Muscle layer of duodenum (tissue), 2 donors: ENCODE measurements around the gene LAMP1.
A peak's percentile ranks its signal among the peaks of the same experiment; 100 is the strongest.
"Not testable (repeated sequence)": the region's sequence is repeated elsewhere in the genome, so short reads cannot be mapped to it uniquely, and the experiment has no call there.

ENCODE experiments used
- H3K27ac ChIP-seq: one replicate; pipeline ENCODE4 v1.7.0; 2013; ENCODE audit warnings: mild to moderate bottlenecking, low read length
- H3K27me3 ChIP-seq: one replicate; pipeline ENCODE4 v1.7.0; 2013; ENCODE audit warnings: low read depth, mild to moderate bottlenecking, control low read depth, low read length
- H3K36me3 ChIP-seq, 2 donors: one replicate each; pipeline ENCODE4 v1.7.0; 2013; ENCODE audit warnings: low read length in 2 of 2, control low read depth in 1 of 2, mild to moderate bottlenecking in 1 of 2; ENCODE audit not compliant: insufficient read depth in 2 of 2, control insufficient read depth in 1 of 2
- H3K4me1 ChIP-seq, 2 donors: one replicate each; pipeline ENCODE4 v1.7.0; 2013; ENCODE audit warnings: low read length in 2 of 2, mild to moderate bottlenecking in 2 of 2, control low read depth in 1 of 2, moderate library complexity in 1 of 2; ENCODE audit not compliant: insufficient read depth in 2 of 2, control insufficient read depth in 1 of 2
- H3K4me3 ChIP-seq, 2 donors: one replicate each; pipeline ENCODE4 v1.7.0; 2013; ENCODE audit warnings: low read length in 2 of 2, low read depth in 1 of 2, mild to moderate bottlenecking in 1 of 2
- H3K9me3 ChIP-seq, 2 donors: one replicate each; pipeline ENCODE4 v1.7.0; 2013; ENCODE audit warnings: low read length in 2 of 2, control low read depth in 1 of 2, mild to moderate bottlenecking in 1 of 2; ENCODE audit not compliant: control insufficient read depth in 1 of 2
- donor health status: healthy.

LAMP1 gene

DNA sequence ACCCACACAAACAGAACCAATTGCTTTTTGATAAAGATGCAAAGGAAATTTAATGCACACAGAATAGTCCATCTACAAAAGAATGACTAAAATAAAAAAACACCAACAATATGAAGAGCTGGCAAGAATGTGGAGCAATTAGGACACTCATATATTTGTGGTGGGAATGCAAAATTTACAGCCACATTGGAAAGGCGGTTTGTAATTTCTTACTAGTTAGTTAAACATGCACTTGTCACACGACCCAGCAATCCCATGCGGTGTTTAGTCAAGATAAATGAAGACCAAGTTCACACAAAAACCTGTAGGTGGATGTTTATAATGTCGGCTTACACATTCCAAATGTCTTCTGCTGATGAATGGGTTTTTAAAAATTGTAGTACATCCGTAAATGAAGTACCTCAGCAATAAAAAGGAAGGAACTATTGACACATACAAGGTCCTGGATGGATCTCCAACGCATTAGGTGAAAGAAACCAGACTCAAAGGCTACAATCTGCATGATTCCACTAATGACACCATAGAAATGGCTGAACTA lies 61.7 kb downstream of the LAMP1 start:
- Histone ChIP-seq H3K4me1 (no peaks in the 10 kb centered on the region), H3K27me3 (no peaks in the 10 kb centered on the region), H3K9me3 (no peaks in the 10 kb centered on the region), H3K4me3 (no peak overlapping the region), H3K36me3 (no peaks in the 10 kb centered on the region), H3K27ac (no peak overlapping the region)

DNA sequence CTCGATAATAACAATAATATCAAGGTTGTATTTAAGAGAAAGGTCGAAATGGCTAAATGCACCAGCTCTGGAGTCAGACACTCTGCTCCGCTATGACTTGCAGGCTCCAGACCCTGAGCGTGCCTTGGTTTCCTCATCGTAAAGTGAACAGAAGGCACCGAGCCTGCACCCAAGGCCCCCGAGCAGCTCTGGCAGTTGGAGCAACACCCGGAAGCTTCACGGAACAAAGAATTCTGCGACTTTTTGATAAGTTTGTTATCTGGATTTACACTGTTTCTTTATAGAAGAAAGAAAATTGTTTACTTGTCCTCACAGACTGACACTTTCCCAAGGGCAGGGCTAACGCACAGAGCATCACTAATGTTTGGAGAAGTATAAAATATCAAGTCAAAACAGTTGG lies 62.5 kb downstream of the LAMP1 start:
- Histone ChIP-seq H3K4me1 (no peaks in the 10 kb centered on the region), H3K4me3 (no peak overlapping the region), H3K36me3 (no peaks in the 10 kb centered on the region), H3K27ac (no peak overlapping the region), H3K9me3 (no peaks in the 10 kb centered on the region), H3K27me3 (no peaks in the 10 kb centered on the region)

DNA sequence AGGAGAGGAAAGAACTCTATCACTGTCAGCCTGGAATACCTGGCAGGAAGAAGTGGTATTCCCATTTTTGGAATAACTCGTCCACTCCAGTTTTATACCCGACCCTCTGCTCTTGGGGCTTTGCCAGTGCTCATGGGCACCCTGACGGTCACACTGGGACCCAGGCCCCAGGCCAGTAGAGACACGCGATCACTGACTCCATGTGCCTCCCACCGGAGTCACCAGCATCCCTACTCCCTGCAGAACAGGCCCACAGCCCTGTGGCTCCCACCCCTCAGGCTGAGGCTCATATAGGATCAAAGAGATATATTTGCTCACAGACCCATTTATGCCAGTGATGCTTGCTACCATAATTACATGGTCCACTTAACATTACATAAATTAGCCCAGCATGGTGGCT lies 63.4 kb downstream of the LAMP1 start:
- H3K27ac ChIP-seq, result no peak overlapping the region
- H3K27me3 ChIP-seq, result no peaks in the 10 kb centered on the region
- no peaks in the 10 kb centered on the region for H3K4me1 ChIP-seq

DNA sequence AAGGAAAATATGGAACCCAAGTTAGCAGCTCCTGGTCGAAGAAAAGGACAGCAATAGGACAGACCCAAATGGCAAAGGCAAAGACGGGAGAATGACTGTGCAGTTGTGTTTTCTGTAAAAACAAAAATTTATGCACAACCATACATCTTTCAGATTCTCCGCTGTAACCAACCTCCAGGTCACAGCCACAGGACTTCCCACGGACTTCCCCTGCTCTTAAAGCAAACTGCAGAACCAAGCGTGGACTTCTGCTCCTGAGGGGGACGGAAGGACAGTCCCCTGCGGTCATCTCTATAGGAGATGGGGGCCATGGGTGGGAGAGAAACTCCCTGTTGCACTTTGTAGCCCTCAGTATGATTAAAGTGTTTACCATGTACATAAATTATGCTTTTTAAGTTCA lies 64.4 kb downstream of the LAMP1 start:
- Histone ChIP-seq H3K27me3 (no peaks in the 10 kb centered on the region), H3K4me3 (no peak overlapping the region), H3K9me3 (no peaks in the 10 kb centered on the region), H3K4me1 (no peaks in the 10 kb centered on the region), H3K36me3 (no peaks in the 10 kb centered on the region), H3K27ac (no peak overlapping the region)

More for the DNA sequence above, 63.4 kb downstream of the LAMP1 start:
- H3K36me3 ChIP-seq, result no peaks in the 10 kb centered on the region
- H3K4me3 ChIP-seq, result no peak overlapping the region
- H3K9me3 ChIP-seq, result no peaks in the 10 kb centered on the region

DNA sequence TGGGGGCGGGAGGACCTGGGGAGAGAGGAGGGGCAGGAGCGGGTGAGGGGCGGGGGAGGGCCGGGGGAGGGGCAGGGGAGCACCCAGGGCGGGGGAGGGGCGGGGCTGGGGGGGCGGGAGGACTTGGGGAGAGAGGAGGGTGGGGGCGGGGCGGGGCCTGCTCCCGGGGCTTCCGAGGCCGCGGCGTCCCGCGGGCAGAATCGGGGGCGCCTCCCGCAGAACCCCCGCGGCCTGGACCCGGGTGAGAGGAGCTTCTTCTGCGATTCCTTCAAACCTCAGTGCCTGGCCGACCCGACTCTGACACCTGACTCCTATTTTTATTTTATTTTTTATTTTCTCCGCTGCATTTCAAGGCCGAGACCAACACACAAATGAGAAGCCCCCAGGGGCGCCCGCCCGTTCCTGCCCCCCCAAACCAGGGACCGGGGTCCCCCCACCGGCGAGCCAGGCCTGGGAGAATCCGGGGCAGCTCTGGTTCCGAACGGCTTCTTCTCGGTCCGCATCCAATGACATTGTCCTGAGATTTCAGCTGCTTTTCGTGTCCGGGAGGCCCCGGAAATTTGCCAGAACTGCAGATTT lies 67.4 kb downstream of the LAMP1 start:
- no peaks in the 10 kb centered on the region for H3K36me3 ChIP-seq
- H3K9me3 ChIP-seq, result no peaks in the 10 kb centered on the region
- peak overlapping the region in 1 of 2 donors; percentile 54 for H3K4me3 ChIP-seq
- no peak overlapping the region for H3K27ac ChIP-seq
- H3K4me1 ChIP-seq, result no peaks in the 10 kb centered on the region
- no peaks in the 10 kb centered on the region for H3K27me3 ChIP-seq

DNA sequence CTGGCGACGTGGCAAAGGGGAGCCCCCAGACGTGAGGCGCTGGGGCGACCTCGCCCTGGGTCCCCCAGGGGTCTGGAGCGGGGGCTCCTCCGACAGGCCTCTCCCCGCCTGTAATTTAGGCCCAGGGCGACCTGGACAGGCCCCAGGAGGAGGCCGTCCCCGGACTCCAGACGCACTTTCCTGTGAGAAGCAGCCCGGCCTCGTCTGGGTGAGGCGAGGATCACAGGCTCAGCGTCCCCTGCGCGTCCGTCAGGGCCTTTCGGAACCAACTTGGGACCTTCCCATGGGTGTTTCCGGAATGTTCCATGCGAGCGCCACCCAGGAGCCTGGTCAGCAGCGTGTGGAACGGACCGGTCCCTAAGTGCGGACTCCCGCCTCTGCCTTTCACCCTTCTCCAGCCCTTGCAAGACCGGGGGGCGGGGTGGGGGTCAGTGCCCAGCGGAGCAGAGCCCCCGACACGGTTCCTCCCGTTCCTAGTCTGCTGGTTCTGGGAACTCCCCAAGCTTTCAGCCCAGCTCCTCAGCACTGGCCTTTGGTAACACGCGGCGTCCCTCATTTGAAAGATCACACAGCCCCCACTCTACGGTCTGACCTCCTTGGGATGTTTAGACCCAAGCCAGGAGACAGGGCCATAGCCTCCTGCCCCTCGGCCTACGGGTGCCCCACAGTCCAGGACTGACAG lies 68.0 kb downstream of the LAMP1 start:
- H3K27me3 ChIP-seq, result no peaks in the 10 kb centered on the region
- peak overlapping the region in 1 of 2 donors; percentile 54 for H3K4me3 ChIP-seq
- no peaks in the 10 kb centered on the region for H3K9me3 ChIP-seq
- H3K36me3 ChIP-seq, result no peaks in the 10 kb centered on the region
- no peaks in the 10 kb centered on the region for H3K4me1 ChIP-seq
- H3K27ac ChIP-seq, result no peak overlapping the region

DNA sequence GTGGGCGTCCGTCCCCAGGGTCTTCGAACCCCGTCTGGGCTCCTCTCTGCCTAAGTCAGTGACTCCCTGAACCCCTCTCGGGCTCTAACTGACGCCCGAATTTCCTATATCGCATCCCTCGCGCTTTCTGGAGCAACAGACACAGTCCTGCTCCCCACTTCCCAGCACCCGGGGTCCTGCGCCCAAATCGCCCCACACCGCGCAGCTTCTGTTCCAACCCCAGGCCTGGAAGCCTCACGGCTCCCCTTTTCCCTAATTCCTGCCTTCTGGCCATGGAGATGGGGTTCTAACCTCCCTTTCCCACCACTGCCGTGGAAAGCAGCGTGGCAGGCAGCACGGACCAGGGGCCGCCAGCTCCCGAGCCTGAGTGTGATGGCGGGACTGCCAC lies 68.5 kb downstream of the LAMP1 start:
- H3K27me3 ChIP-seq, result no peaks in the 10 kb centered on the region
- H3K4me3 ChIP-seq, result no peak overlapping the region
- H3K36me3 ChIP-seq, result no peaks in the 10 kb centered on the region
- H3K9me3 ChIP-seq, result no peaks in the 10 kb centered on the region
- H3K27ac ChIP-seq, result no peak overlapping the region
- H3K4me1 ChIP-seq, result no peaks in the 10 kb centered on the region

DNA sequence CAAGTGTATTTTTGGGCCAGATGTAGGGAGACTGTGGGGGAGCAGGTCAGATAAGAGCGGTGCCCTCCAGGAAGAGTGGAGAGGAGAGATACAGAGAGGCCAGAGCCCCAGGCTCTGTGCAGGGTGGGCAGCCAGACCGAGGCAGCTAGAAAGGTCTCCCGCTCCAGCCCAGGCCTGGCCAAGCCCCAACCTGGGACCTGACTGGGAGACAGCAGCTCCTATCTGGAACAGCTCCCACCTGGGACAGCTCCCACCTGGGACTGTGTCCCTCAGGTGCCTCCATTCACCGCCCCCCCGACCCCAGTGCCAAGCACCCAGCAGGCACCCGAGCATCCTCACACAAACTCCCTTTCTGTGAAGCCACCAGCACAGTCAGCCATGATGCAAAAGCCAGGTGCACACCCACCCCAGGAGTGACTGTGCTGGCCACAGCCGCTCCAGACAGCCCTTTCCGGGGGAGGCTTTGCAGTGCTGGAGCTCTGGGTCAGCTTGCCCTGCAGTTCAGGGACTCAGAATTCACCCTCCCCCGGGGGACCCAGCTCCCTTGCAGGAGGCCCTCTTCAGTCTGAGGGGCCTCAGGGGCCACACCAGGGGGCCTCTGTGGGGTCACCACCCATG lies 69.0 kb downstream of the LAMP1 start:
- H3K27ac ChIP-seq, result no peak overlapping the region
- no peaks in the 10 kb centered on the region for H3K27me3 ChIP-seq
- H3K4me1 ChIP-seq, result no peaks in the 10 kb centered on the region
- H3K36me3 ChIP-seq, result no peaks in the 10 kb centered on the region
- H3K4me3 ChIP-seq, result no peak overlapping the region
- H3K9me3 ChIP-seq, result no peaks in the 10 kb centered on the region

DNA sequence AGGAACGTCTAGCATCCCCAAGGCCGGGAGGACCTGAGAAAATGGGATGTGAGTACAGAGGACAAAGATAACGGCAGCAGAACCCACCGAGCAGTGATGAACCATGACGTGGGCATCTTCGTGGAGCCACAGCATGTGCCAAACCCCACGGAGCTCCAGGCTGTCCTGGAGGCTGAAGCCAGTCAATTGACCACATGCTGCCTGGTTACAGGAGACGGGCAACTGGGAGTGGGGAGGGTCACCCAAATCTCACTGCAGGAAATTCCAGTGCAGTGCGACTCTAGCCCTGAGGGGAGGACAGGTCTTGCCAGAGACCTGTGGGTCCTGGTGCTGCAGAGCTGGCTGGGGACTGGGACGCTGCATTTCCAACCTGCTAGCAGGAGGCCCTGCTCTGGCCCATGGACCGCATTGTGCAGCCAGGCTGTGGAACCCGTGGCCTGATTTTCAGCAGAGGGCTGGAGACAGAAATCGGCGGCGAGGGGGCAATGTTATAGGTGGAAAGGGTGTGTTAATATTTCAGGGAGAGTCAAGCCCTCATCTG lies 70.1 kb downstream of the LAMP1 start:
- Histone ChIP-seq H3K27ac (no peak overlapping the region), H3K9me3 (no peaks in the 10 kb centered on the region), H3K4me1 (no peaks in the 10 kb centered on the region), H3K36me3 (no peaks in the 10 kb centered on the region), H3K4me3 (no peak overlapping the region), H3K27me3 (no peaks in the 10 kb centered on the region)

DNA sequence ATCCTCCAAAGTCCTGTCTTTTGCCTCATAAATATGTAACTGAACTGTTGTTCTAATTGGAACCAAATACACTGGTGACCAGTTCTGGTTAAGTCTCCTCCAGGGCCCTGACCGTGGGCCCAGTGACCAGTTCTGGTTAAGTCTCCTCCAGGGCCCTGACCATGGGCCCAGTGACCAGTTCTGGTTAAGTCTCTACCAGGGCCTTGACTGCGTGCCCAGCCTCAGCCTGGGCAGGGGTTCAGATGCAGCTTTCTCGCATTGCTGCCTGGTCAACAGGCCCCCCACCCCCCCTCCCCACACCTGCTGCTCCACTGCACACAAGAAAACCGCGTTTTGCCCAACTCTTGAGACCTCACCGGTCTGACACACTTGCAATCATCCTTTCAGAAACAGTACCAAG lies 70.7 kb downstream of the LAMP1 start:
- Histone ChIP-seq H3K4me1 (no peaks in the 10 kb centered on the region), H3K27me3 (no peaks in the 10 kb centered on the region), H3K36me3 (no peaks in the 10 kb centered on the region), H3K9me3 (no peaks in the 10 kb centered on the region), H3K27ac (no peak overlapping the region), H3K4me3 (no peak overlapping the region)

DNA sequence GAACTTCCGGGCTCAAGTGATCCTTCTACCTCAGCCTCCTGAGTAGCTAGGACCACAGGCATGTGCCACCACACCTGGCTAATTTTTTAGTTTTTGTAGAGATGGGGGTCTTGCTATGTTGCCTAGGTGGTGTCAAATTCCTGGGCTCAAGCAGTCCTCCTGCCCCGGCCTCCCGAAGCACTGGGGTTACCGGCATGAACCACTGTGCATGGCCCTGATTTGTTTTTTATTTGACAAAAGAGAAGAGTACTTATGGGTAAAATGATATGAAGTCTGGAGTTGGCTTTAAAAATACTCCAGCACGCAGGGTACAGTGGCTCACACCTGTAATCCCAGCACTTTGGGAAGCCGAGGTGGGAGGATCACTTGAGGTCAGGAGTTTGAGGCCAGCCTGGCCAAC lies 71.3 kb downstream of the LAMP1 start:
- not testable (repeated sequence) for H3K4me3 ChIP-seq, H3K36me3 ChIP-seq, H3K27ac ChIP-seq

More for the DNA sequence above, 71.3 kb downstream of the LAMP1 start:
- not testable (repeated sequence) for H3K9me3 ChIP-seq, H3K27me3 ChIP-seq, H3K4me1 ChIP-seq
